Mesodermal cell (in vitro differentiated cells): Measurements from ENCODE around the gene CARD11.
"Not testable (repeated sequence)": the region's sequence is repeated elsewhere in the genome, so short reads cannot be mapped to it uniquely, and the experiment has no call there.

Experiments
- H3K27ac ChIP-seq: 2 replicates; pipeline ENCODE4 v1.7.0; 2013; ENCODE audit warnings: mild to moderate bottlenecking, low read depth, low read length, moderate library complexity; ENCODE audit not compliant: severe bottlenecking
- H3K36me3 ChIP-seq: 2 replicates; pipeline ENCODE4 v1.7.1; 2013; ENCODE audit warnings: mild to moderate bottlenecking, low read length, moderate library complexity; ENCODE audit not compliant: control insufficient read depth, insufficient read depth
- H3K4me1 ChIP-seq: one replicate; pipeline ENCODE4 v1.7.1; 2013; ENCODE audit warnings: mild to moderate bottlenecking, low read length; ENCODE audit not compliant: insufficient read depth, control insufficient read depth, poor library complexity, severe bottlenecking
- H3K4me3 ChIP-seq: 2 replicates; pipeline ENCODE4 v1.7.0; 2013; ENCODE audit warnings: low read length, control low read depth, mild to moderate bottlenecking; ENCODE audit not compliant: insufficient read depth, poor library complexity, severe bottlenecking; ENCODE audit errors: extremely low read depth
- H3K9me3 ChIP-seq: 2 replicates; pipeline ENCODE4 v1.7.1; 2013; ENCODE audit warnings: mild to moderate bottlenecking, low read length, moderate library complexity; ENCODE audit not compliant: control insufficient read depth
- WGBS, 2 experiments: methylation state at CpG; one replicate each; pipeline ENCODE4 v1.1.5; 2013; ENCODE audit warnings: missing lambda C conversion rate in 2 of 2; ENCODE audit not compliant: insufficient coverage in 2 of 2; 5-methylcytosine and 5-hydroxymethylcytosine counted together

The CARD11 gene

GRCh38 chr7:3021224-3021623, 22.4 kb downstream of the CARD11 start:
- not testable (repeated sequence) for H3K4me3 ChIP-seq, H3K36me3 ChIP-seq, H3K27ac ChIP-seq, H3K4me1 ChIP-seq
- 83 to 98% methylated on average over 6 of the region's 8 CpGs for WGBS, 2 experiments
- peaks cover 12% of the 10 kb centered on the region for H3K9me3 ChIP-seq

DNA sequence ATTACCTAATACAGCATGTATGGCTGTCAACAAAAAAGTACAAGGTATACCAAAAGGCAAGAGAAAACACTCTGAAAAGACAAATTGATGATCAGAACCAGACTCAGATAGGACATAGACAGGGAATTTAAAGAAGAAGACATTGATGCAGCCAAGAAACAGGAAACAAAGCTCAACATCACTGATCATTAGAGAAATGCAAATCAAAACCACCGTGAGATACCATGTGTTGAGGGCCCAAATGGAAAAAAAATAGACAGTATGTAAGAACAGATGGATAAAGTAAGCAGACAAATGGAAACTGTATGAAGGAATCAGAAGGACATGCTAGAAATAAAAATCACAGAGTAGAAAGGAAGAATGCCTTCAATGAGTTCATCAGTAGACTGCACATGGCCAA, 23.3 kb downstream of the CARD11 start:
- peaks cover 12% of the 10 kb centered on the region for H3K9me3 ChIP-seq
- 86 to 100% methylated on average over 1 of the region's 1 CpG for WGBS, 2 experiments
- no peaks in the 10 kb centered on the region for H3K4me1 ChIP-seq
- no peak overlapping the region for H3K27ac ChIP-seq
- peaks cover 4% of the 10 kb centered on the region for H3K36me3 ChIP-seq
- no peak overlapping the region for H3K4me3 ChIP-seq

GRCh38 chr7:3019801-3020200, 23.9 kb downstream of the CARD11 start:
- Histone ChIP-seq H3K4me1 (no peaks in the 10 kb centered on the region), H3K36me3 (peaks cover 4% of the 10 kb centered on the region), H3K9me3 (peaks cover 12% of the 10 kb centered on the region), H3K27ac (no peak overlapping the region), H3K4me3 (no peak overlapping the region)
- 100% methylated on average over 1 of the region's 4 CpGs for WGBS, 2 experiments

- peaks cover 1% of the 10 kb centered on the region for H3K36me3 ChIP-seq
- H3K9me3 ChIP-seq = no peaks in the 10 kb centered on the region
- H3K27ac ChIP-seq = no peak overlapping the region
- WGBS, 2 experiments = 94 to 96% methylated on average over 10 to 22 of the region's 23 CpGs
- H3K4me3 ChIP-seq = no peak overlapping the region
- H3K4me1 ChIP-seq = no peaks in the 10 kb centered on the region
These were observed 29.5 kb downstream of the CARD11 start for GRCh38 chr7:3013975-3014792.

- no peaks in the 10 kb centered on the region for H3K9me3 ChIP-seq
- H3K4me3 ChIP-seq = no peak overlapping the region
- no peaks in the 10 kb centered on the region for H3K36me3 ChIP-seq
- WGBS, 2 experiments = 100% methylated on average over 2 of the region's 5 CpGs; no CpG with 5 or more reads in 1 of the 2 experiments
- no peaks in the 10 kb centered on the region for H3K4me1 ChIP-seq
- no peak overlapping the region for H3K27ac ChIP-seq
These were observed 32.3 kb downstream of the CARD11 start for GRCh38 chr7:3011211-3011852.

DNA sequence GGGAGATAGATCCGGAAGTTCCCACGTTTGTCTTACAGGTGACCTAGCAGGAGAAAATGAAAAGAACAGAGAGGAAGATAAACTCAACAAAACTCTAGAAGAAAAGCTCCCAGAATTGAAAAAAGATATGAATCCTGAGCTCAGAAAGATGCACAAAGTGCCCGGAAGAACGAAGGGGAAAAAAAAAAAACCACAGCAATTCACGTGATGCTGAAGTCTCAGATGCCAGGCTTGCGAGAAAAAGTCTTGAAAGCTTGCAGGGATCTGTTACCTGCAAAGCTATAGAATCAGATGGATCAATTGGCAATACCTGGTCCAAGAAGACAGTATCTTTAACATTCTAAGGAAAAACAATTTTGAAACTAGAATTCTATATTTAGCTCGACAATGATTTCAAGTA, 33.5 kb downstream of the CARD11 start:
- no peaks in the 10 kb centered on the region for H3K9me3 ChIP-seq
- no peak overlapping the region for H3K4me3 ChIP-seq
- 85 to 92% methylated on average over 3 to 7 of the region's 7 CpGs for WGBS, 2 experiments
- H3K4me1 ChIP-seq = peaks cover 4% of the 10 kb centered on the region
- H3K27ac ChIP-seq = no peak overlapping the region
- no peaks in the 10 kb centered on the region for H3K36me3 ChIP-seq

DNA sequence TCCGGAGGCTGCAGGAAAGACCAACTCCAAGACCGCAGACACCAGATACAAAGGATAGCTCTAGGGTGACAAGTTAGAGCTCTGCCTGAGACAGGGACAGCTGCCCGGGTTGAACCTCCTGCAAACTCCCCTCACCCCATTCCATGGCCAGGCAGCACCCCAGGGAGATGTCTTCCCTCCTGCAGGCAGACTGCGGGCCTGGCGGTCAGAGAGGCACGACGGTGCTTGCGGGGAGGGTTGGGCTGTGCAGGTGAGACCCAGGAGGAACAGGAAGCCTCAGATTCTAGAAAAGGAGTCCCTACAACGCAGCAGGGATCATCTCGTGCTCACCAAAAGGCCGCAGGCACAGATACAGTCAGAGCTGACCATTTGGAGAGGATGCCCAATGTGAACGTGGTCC, 34.6 kb downstream of the CARD11 start:
- Histone ChIP-seq H3K9me3 (no peaks in the 10 kb centered on the region), H3K27ac (no peak overlapping the region), H3K4me1 (peaks cover 5% of the 10 kb centered on the region), H3K4me3 (no peak overlapping the region), H3K36me3 (no peaks in the 10 kb centered on the region)
- 97% methylated on average over 9 to 10 of the region's 12 CpGs for WGBS, 2 experiments

DNA sequence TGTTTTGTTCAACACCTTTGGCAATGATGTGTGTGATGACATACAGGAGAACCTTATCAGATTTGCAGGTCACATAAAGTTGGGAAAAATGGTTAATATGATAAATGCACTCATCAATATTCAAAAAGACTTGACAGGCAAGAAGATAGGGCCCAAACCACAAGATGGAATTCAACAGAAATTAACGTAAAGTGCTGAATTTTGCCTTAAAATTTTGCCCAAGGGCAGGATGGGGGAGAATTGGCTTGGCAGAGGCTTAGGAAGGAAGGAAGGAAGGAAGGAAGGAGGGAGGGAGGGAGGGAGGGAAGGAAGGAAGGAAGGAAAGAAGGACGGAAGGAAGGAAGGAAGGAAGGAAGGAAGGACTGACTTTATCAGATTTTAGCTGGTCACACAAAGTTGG, 35.3 kb downstream of the CARD11 start:
- 92 to 97% methylated on average over 2 of the region's 2 CpGs for WGBS, 2 experiments
- Histone ChIP-seq H3K36me3 (no peaks in the 10 kb centered on the region), H3K27ac (no peak overlapping the region)

DNA sequence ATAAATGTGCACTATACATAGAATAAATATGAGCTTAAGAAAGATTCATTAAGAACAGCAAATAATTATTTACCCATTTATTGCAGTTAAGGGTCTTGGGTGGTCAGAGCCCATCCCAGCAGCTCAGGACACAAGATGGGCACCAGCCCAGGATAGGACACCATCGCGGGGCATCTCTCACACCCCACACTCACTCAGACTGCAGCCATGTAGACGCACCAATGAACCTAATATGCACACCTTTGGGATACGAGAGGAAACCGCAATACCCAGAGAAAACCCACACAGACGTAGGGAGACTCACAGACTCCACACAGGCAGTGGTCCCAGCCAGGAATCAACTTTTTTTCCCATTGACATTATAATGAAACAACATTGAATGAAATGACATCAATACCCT, 36.0 kb downstream of the CARD11 start:
- 83 to 92% methylated on average over 6 of the region's 6 CpGs for WGBS, 2 experiments
- no peak overlapping the region for H3K27ac ChIP-seq

More for the DNA sequence above, 35.3 kb downstream of the CARD11 start:
- peaks cover 5% of the 10 kb centered on the region for H3K4me1 ChIP-seq
- no peaks in the 10 kb centered on the region for H3K9me3 ChIP-seq
- H3K4me3 ChIP-seq = no peak overlapping the region

GRCh38 chr7:3005257-3005656, 38.4 kb downstream of the CARD11 start:
- Histone ChIP-seq H3K4me3 (no peak overlapping the region), H3K36me3 (no peaks in the 10 kb centered on the region)
- WGBS, 2 experiments = 91 to 100% methylated on average over 2 to 3 of the region's 3 CpGs

More for the DNA sequence above, 36.0 kb downstream of the CARD11 start:
- Histone ChIP-seq H3K4me1 (peaks cover 5% of the 10 kb centered on the region), H3K36me3 (no peaks in the 10 kb centered on the region), H3K9me3 (no peaks in the 10 kb centered on the region), H3K4me3 (no peak overlapping the region)

GRCh38 chr7:3003936-3004335, 39.7 kb downstream of the CARD11 start:
- no peak overlapping the region for H3K27ac ChIP-seq
- H3K4me3 ChIP-seq = no peak overlapping the region
- H3K36me3 ChIP-seq = no peaks in the 10 kb centered on the region
- H3K9me3 ChIP-seq = no peaks in the 10 kb centered on the region
- whole genome bisulfite sequencing, 2 experiments = 74 to 94% methylated on average over 5 to 6 of the region's 13 CpGs
- H3K4me1 ChIP-seq = peaks cover 5% of the 10 kb centered on the region

More at GRCh38 chr7:3005257-3005656, 38.4 kb downstream of the CARD11 start:
- Histone ChIP-seq H3K4me1 (peaks cover 5% of the 10 kb centered on the region), H3K9me3 (no peaks in the 10 kb centered on the region), H3K27ac (no peak overlapping the region)
